Measurements from ENCODE around the gene PUS10.
"Not testable (repeated sequence)": the region's sequence is repeated elsewhere in the genome, so short reads cannot be mapped to it uniquely, and the experiment has no call there.

The PUS10 gene

GRCh38 chr2:60926741-60927552 is 91.1 kb downstream of the PUS10 start:
- no peak for DNase-seq

DNA sequence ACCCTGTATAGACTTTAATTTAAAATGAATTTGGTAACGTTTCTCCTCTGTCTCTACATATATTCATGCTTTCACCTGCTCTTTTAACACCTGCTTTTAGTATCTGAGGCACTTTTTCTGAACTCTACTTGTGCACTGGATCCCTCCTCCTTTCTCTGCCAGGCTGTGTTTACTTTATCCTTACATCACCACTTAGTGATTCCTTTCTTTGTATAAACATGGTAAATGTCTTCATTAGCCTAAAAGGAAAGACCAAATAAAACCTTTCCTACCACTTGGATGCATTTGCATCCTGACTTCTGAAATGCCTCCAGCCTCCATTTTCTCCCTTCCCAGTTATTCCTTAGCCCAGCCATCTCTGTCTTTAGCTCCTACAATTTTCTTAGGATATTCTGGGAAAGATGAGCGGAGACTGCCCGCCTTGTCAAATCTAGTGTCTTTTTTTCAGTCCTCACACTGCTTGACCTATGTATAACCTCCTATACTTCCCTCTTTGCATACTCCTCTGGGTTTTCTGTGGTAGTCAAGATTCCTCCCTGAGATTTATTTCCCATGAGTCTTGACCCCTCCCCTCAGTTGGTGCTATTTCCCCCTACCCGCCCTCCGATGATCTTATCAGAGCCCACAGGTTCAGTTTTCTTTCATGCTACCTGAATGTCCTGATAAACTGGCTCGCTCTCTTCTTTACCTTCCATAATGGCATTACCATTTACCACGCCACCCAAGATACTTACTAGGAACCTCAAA is 91.9 kb downstream of the PUS10 start:
- DNase-seq, result no peak

- no peak for DNase-seq
These were observed 110.7 kb downstream of the PUS10 start for GRCh38 chr2:60907329-60907728.

DNA sequence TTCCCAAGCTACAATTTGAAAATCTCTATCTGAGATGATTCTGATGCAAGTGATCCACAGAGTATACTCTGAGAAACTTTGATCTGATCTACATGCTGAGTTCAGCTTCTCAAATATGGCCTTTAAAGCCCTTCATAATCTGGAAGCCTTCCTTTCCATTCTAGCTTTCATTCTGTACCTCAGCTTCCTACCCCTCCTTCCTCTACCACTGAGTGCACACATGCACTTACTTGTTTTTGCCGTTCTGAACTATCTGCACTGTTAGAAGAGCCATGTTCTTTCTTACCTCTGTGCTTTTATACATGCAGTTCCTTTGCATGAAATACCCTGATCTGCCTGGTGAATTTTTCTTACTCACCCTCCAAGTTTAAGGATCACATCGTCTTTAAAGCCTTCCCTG is 111.7 kb downstream of the PUS10 start:
- DNase-seq, result no peak

GRCh38 chr2:60905867-60906266 is 112.2 kb downstream of the PUS10 start:
- not testable (repeated sequence) for DNase-seq

- DNase-seq, result not testable (repeated sequence)
These were observed 116.8 kb downstream of the PUS10 start for GRCh38 chr2:60901296-60901695.

- DNase-seq, result no peak
These were observed 118.2 kb downstream of the PUS10 start for GRCh38 chr2:60899892-60900249.

DNA sequence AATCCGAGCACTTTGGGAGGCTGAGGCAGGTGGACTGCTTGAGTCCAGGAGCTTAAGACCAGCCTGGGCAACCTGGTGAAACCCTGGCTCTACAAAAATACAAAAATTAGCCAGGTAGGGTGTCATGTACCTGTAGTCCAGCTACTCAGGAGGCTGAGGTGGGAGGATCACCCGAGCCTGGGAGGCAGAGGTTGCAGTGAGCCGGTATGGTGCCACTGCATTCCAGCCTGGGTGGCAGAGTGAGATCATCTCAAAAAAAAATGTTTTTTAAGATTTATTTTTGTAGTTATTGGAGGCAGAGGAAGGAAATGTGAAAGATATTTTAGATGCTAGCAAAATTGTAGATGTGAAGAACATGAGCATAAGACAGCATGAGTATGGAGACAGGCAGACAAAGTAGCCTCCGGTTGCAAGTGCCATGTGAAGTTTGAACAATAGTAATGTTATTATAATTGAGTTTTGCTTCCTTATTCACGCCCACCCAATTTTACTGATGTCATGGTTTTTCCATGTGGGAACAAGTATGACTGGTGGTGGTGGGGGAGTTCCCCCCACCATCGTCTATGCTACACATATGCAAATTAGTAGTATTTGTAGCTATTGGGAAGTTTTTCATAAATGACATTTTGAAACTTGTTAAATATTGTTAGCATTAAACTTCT is 118.7 kb downstream of the PUS10 start:
- DNase-seq, result no peak

DNA sequence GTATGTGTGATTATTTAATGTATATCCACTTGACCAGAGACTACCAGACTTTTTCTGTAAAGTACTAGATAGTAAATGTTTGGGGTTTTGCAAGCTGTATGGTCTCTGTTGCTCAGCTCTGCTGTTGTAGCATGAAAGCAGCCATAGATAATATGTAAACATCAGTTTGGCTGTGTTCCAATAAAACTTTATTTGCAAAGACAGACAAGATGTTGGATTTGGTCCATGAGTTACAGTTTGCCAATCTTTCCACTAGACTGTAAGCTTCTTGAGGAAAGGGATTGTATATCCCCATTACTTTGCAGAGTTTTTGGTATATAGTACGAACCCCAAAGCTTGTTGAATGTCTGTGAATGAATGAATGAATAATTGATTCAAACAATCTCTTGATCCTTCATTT is 119.5 kb downstream of the PUS10 start:
- DNase-seq, result no peak
